ENCODE data around the gene NPM3.

Gene NPM3, protein sequence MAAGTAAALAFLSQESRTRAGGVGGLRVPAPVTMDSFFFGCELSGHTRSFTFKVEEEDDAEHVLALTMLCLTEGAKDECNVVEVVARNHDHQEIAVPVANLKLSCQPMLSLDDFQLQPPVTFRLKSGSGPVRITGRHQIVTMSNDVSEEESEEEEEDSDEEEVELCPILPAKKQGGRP

GRCh38 chr10:101782811-101783735 lies at the start of gene NPM3:
NPM3 (minus strand) TSS chr10:101783446; CDS start chr10:101783390, 56 bp downstream.
- H3K27ac ChIP-seq = peak within 1 kb of the TSS; percentile 81
- peak within 1 kb of the TSS; percentile 95 for H3K4me2 ChIP-seq
- peaks cover 43% of the 10 kb centered on the region for H3K36me3 ChIP-seq
- H3K9ac ChIP-seq = peak within 1 kb of the TSS; percentile 91
- H3K4me1 ChIP-seq = peaks cover 50% of the 10 kb centered on the region
- peaks cover 34% of the 10 kb centered on the region for H4K20me1 ChIP-seq
- TF ChIP-seq Cebpa-rat (IDR thresholded peaks at IDR 0.05) = no peak
- H3K9me3 ChIP-seq = no peaks in the 10 kb centered on the region
- peak within 1 kb of the TSS; percentile 89 for H3K4me3 ChIP-seq
- H3K27me3 ChIP-seq = peaks cover 25% of the 10 kb centered on the region

GRCh38 chr10:101832325-101832771 lies 49.1 kb upstream of the NPM3 start:
- Histone ChIP-seq H3K4me1 (peaks cover 55% of the 10 kb centered on the region), H3K27ac (no peak overlapping the region), H3K27me3 (no peaks in the 10 kb centered on the region), H3K36me3 (peaks cover 5% of the 10 kb centered on the region; the same call in 1 of the 2 replicates), H3K4me2 (no peak overlapping the region; the same call in 1 of the 2 replicates), H3K9me3 (no peaks in the 10 kb centered on the region), H3K4me3 (no peak overlapping the region), H3K9ac (no peak overlapping the region), H4K20me1 (peaks cover 5% of the 10 kb centered on the region; the same call in 1 of the 2 replicates)
- no peak for TF ChIP-seq Cebpa-rat (IDR thresholded peaks at IDR 0.05)

DNA sequence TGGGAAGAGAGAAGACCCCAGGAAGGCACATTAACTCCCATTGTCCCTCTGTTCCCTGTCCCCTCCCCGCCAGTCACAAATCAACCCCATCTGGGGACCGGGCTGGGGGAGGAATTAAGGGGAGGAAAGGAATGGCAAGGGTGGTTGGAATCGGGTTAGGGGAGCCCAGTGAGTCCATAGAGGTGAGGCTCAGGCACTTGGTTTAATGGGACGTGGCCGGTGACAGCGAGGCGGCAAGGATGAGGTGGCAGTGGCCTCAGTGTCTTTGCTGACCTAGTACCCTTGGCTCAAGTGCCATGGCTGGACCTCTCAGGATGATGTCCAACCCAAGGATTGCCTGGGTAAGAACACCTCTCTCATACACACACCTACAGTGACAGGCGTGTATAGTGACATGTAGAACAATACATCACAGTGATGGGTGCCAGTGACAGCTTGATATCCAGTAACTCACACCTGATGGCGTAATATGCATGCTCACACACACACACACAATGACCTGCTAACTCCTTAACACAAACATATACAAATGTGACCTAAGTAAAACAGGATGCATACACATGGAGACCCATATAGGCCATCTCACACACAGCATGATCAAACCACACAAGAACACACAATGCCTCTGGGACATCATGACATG lies 48.0 kb upstream of the NPM3 start:
- peak overlapping the region; percentile 61 for H3K27ac ChIP-seq
- no peaks in the 10 kb centered on the region for H3K9me3 ChIP-seq
- H3K9ac ChIP-seq = peak overlapping the region; percentile 71
- peaks cover 5% of the 10 kb centered on the region; the same call in 1 of the 2 replicates for H4K20me1 ChIP-seq
- H3K36me3 ChIP-seq = peaks cover 5% of the 10 kb centered on the region; the same call in 1 of the 2 replicates
- no peaks in the 10 kb centered on the region for H3K27me3 ChIP-seq
- TF ChIP-seq Cebpa-rat (IDR thresholded peaks at IDR 0.05) = no peak
- peaks cover 64% of the 10 kb centered on the region for H3K4me1 ChIP-seq
- peak overlapping the region; percentile 91 for H3K4me2 ChIP-seq
- peak overlapping the region; percentile 68 for H3K4me3 ChIP-seq

DNA sequence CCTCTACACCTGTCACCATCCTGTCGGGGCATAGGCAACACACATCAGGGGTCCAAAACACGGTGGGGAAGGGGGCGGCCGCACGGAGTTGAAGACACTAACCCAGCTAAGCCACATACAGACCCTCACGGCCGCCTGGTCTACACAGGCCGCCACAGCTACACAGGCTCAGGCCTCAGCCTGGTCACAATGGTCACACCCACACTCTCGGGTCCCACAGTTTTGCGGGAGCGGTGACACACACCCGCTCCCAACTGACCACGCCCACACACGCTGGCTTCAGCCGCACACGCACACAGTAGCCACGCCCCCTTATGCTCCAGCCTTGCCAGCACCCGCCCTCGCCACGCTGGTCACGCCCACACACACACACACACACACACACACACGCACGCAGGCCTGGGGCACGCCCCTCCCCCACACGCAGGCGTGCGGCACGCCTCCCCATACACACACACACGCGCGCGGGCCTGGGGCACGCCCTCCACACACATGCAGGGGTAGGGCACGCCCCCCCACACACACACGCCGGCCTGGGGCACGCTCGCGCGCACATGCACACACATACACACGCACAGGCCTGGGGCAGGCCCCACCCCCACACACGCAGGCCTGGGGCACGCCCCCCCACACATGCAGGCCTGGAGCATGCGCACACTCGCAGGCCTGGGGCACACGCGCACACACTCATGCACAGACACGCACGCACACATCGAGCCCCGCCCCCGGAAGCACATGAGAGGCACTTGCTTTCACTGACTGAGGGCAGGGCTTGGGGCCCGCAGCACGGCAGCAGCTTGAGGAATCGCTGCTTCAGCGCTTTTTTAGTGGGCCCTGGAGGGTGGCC lies 47.3 kb upstream of the NPM3 start:
- Histone ChIP-seq H3K27me3 (no peaks in the 10 kb centered on the region), H3K36me3 (peaks cover 5% of the 10 kb centered on the region; the same call in 1 of the 2 replicates), H3K9ac (peak overlapping the region; percentile 71), H3K4me3 (peak overlapping the region; percentile 68), H3K27ac (peak overlapping the region; percentile 61), H3K4me1 (peaks cover 66% of the 10 kb centered on the region), H3K4me2 (peak overlapping the region; percentile 91), H4K20me1 (peaks cover 5% of the 10 kb centered on the region; the same call in 1 of the 2 replicates), H3K9me3 (no peaks in the 10 kb centered on the region)
- no peak for TF ChIP-seq Cebpa-rat (IDR thresholded peaks at IDR 0.05)

- peak overlapping the region; percentile 50 for H3K27ac ChIP-seq
- peaks cover 5% of the 10 kb centered on the region; the same call in 1 of the 2 replicates for H3K36me3 ChIP-seq
- peak overlapping the region; percentile 91 for H3K4me2 ChIP-seq
- no peak for TF ChIP-seq Cebpa-rat (IDR thresholded peaks at IDR 0.05)
- peak overlapping the region; percentile 68 for H3K4me3 ChIP-seq
- peaks cover 59% of the 10 kb centered on the region for H3K4me1 ChIP-seq
- peak overlapping the region; percentile 71 for H3K9ac ChIP-seq
- H4K20me1 ChIP-seq = peaks cover 5% of the 10 kb centered on the region; the same call in 1 of the 2 replicates
- H3K27me3 ChIP-seq = no peaks in the 10 kb centered on the region
- H3K9me3 ChIP-seq = no peaks in the 10 kb centered on the region
These were observed 46.5 kb upstream of the NPM3 start for GRCh38 chr10:101829561-101830315.

GRCh38 chr10:101828766-101829551 lies 45.7 kb upstream of the NPM3 start:
- Histone ChIP-seq H3K9ac (0 out of 2 replicates have a peak overlapping the region, but pooled peaks have one; percentile 34), H3K4me3 (peak overlapping the region; percentile 56), H3K4me1 (peaks cover 51% of the 10 kb centered on the region), H3K27me3 (no peaks in the 10 kb centered on the region), H3K4me2 (peak overlapping the region; percentile 88), H4K20me1 (peaks cover 5% of the 10 kb centered on the region; the same call in 1 of the 2 replicates), H3K9me3 (no peaks in the 10 kb centered on the region), H3K27ac (no peak overlapping the region), H3K36me3 (peaks cover 5% of the 10 kb centered on the region; the same call in 1 of the 2 replicates)
- TF ChIP-seq Cebpa-rat (IDR thresholded peaks at IDR 0.05) = no peak

- Histone ChIP-seq H3K9me3 (no peaks in the 10 kb centered on the region), H3K4me3 (no peak overlapping the region), H3K27me3 (no peaks in the 10 kb centered on the region), H4K20me1 (peaks cover 5% of the 10 kb centered on the region; the same call in 1 of the 2 replicates), H3K4me1 (peaks cover 47% of the 10 kb centered on the region), H3K4me2 (peak overlapping the region; percentile 88; the same call in 1 of the 2 replicates), H3K36me3 (peaks cover 5% of the 10 kb centered on the region; the same call in 1 of the 2 replicates), H3K27ac (no peak overlapping the region), H3K9ac (no peak overlapping the region)
- TF ChIP-seq Cebpa-rat (IDR thresholded peaks at IDR 0.05) = no peak
These were observed 44.8 kb upstream of the NPM3 start for GRCh38 chr10:101827919-101828600.

All from BLaER1 (cell line).